HG02884 (cell line): ENCODE results near the gene NBAS.
"Not testable (repeated sequence)": the region's sequence is repeated elsewhere in the genome, so short reads cannot be mapped to it uniquely, and the experiment has no call there.

Source experiments
- ATAC-seq: cut with Tn5 transposase; IDR thresholded peaks from one replicate; pipeline ENCODE4 v1.9.1; 2021; ENCODE audit warnings: mild to moderate bottlenecking, moderate library complexity; ENCODE audit not compliant: unreplicated experiment

Gene NBAS

DNA sequence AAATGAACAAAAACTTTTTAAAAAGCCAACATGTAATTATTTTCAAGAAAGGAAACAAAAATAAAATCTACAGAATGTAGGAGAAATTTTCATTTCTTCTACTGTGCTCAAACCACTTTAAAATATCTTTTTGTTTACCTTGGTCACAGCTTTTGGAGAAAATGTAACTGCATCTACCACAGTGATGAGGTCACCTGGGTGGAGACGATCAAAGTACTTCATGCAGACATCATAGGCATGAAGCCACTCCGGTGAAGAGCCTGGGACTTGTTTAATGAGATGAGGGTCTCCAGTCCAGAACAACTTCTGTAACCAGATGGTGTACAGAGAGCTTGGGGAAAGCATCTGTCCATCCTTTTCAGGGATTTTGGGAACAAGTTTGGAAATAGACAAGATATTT is 285.8 kb downstream of the NBAS start:
- ATAC-seq = no peak

DNA sequence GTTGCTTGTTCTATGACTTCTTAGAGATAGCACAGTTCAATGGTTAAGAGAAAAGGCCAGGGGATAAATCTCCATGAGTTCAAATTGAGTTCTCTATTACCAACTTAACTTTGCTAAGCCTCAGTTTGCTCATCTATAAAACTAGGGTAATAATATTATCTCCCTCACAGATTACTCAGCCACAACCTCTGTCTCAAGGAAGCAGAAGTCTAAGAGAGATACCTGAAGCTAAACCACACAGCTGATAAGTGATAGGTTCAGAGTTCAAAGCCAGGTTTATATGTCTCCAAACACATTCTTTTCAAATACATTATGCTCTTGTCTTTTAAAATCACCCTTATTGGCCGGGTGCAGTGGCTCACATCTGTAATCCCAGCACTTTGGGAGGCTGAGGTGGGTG is 287.7 kb downstream of the NBAS start:
- ATAC-seq = no peak

DNA sequence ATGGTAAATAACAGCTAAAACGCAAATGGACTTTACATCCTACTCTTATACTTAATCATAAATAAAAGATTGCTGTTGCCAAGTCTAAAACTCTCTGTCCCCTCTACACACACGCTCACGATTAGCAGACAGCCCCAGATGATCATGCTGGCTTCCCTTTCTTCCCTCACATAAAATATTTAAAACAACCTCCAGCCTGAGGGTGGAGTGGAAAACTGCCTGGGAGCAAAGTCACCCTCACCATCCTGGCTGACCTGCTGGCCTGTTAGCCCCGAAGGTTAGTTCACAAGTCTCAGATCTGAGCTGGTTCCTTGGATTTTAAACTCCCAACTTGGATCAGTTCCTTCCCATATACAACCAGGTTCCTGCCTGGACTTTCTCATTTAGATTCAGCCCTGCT is 288.2 kb downstream of the NBAS start:
- no peak for ATAC-seq

DNA sequence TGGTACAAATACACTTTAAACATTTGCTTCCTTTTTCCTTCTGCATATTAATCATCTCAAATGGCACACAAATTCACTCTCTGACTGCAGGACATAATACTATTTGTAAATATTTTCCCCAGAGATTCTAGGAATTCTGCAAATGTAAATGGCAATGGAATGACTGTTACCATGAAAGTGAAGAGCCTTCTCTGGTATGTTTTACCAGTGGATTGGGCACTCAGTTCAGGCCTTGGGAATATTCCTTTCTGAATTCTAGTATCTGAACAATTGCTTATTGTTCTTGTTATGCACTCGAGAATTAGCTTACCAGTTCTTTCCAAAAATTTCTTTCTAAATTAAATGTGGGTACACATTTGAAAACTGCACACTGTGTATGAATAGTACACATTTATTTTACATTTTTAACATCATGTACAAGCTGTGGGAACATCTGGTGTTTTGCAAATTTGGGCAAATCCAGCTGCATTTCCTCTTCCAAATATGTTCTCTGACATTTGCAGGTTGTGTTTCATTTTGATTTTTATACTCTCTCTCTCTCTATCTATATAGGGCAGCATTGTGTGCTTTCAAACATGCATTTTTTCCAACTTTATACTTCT is 289.1 kb downstream of the NBAS start:
- ATAC-seq = no peak

DNA sequence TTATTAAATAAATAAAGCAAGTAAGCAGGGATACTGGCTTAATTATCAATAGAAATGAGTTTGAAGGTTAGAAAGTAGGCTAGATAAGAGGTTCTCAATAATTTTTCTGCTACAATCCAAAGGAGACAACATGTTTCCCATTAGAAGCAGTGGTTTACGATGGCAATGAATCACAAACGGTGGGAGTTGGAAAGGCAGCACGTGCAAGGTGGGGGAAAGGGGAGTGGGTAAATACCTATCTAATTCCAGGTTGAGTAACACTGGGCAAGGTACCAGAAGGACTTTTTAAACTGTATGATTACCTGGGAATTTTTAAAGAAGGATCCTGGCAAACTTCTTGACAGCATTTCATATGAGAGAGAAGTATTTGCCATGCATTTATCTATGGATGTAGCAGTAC is 289.9 kb downstream of the NBAS start:
- no peak for ATAC-seq

DNA sequence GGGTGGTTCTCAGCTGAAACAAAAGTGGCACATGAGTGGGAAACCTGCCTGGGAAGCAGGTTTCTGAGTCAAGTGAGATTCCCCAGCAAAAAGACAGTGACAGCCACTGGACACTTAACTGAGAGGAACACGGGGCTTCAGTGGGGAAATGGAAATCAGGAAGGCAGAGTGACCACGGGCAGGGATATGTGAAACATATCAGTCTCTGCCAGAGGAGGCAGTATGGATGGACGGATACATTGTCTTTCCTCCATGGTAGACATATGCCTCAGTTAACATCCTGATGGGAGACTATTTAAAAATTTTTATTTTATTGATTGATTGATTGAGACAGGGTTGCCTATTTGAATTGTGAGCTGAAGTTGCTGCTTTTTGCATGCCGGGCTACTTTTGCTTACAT is 292.1 kb downstream of the NBAS start:
- ATAC-seq = no peak

DNA sequence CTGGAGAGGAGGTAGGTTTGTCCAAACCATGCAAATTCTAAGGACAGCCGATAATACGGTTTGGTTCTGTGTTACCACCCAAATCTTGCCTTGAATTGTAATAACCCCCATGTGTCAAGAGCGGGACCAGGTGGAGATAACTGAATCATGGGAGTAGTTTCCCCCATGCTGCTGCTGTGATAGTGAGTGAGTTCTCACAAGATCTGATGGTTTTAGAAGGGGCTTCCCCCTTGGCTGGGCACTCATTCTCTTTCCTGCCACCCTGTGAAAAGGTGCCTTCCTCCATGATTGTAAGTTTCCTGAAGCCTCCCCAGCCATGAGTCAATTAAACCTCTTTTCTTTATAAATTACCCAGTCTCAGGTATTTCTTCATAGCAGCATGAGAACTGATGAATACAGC is 295.2 kb downstream of the NBAS start:
- ATAC-seq = no peak

DNA sequence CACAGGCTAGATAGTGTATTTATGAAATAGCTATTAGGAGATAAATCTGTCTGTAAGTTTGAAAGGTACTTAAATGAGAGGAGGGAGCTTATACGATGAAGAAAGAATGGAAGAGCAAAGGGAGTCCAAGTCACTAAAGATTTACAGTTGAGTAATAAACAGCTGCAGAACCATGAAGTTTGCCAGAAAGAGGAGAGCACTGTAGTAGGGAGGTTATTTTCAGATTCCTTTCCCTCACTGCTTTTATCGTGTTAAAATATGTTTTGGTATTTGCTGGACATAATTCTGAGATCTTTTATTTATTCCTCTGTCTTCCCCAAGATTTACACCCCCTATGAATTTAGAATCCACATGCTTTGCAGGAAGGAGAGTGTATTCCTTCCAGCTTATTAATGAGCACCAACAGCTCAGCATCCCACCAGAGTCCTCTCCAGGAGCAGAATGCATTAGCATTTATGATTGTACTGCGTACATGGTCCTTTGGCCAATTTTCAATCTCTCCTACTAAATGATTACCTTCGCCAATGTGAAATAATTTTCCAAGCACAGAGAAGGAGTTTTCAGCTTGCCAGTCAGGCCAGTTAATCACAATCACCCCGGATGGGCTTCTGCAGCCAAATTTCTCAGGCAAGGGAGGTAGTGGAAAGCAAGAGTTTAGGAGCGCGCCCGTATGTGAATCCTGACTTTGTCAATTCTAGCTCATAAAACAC is 297.0 kb downstream of the NBAS start:
- ATAC-seq = no peak

DNA sequence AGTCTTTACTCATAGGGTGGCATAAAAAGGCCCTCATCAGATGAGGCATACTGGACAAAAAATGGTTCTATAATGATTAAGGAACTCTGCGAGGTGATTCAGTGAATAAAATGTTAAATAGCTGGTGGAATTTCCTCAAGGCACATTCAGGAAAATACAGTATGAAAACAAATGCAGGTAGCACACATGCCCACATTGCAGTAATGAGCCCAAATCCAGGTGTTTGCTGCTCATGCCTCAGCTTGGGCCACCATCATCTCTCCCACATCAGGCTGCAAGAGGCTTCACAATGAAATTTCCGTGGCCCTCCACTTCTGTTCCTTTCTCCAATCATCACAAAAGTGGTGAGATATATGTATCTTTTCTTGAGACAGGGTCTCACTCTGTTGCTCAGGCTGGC is 298.3 kb downstream of the NBAS start:
- ATAC-seq = no peak

DNA sequence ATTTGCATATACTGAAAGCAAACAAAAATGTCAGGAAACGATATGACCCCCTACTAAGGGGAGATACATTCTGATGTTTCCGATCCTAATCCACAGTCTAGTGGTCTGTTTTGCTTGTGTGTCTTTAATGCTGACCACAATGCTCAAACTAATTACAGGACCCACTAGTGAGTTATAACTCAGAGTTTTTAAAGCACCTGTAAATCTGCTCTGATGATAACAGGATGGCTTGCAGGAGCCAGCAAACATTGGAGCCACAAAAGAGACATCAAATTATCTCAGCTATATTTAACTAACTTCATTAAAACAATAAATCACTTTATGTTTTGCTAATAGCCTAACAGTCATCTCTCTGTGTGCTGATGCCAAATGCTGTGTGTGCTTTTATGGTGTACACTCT is 300.3 kb downstream of the NBAS start:
- ATAC-seq = no peak

DNA sequence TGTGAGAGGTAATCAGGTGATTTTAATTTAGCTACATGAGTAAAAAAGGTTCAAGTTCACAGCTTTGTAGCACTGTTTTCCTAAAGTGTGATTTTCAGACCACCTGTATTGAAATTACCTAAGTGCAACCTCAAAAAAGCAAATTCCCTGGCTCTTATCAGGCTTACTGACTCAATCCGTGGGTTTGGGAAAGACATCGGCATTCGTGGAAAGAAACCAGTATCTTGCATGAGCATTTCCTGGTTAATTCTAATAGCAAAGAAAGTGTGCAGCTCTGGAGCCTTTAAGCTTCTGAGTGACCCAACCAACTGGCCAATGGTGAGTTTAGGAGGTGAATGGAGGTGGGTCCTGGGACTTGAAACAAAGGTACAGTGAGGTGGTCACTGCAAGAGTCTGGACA is 300.9 kb downstream of the NBAS start:
- no peak for ATAC-seq

DNA sequence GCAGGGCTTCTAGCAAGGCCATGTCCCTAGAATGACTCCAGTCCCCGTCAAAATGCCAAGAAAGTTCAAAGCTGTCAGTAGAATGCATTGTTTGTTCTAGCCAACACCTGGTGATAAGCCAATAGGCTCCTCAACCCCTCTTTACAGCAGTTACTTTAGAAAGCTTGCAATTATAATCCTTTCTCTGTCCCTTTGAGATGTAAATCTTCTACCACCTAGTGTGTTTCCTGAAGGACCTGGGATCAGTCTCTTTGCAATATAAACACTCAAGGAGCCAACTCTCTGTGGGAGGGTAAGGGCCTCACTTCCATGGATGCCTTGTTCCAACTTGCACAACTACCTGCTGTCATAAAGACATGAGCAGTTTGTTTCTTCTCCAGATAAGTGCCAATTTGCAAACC is 301.8 kb downstream of the NBAS start:
- ATAC-seq = no peak

DNA sequence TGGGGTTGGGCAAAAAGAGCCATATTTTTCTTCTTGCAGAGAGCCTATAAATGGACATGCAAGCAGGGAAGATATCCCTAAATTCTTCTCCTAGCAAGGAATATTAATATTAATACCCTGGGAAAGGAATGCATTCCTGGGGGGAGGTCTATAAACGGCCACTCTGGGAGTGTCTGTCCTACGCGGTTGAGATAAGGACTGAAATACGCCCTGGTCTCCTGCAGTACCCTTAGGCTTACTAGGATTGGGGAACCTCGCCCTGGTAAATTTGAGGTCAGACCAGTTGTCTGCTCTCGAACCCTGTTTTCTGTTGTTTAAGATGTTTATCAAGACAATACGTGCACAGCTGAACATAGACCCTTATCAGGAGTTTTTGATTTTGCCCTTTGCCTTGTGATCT is 302.7 kb downstream of the NBAS start:
- not testable (repeated sequence) for ATAC-seq

DNA sequence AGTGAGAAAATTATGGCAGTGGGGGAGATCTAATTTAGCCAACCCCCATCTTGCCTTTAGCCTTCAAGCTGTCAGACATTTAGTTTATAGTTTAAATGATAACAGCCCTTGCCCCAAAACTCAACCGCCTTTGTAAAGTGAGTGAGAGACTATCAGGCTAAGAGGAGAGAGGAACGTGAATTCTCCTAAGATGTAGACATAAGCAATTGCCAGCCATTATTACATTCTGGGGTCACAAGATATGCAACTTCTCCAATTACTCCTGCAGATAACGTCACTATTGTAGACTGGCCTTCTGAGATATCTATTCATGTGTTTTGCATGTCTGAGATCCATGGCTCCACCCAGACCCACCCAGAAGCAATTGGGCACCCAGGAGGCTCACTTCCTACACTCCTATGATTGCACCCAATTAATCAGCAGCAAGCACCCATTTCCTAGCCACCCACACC is 307.3 kb downstream of the NBAS start:
- no peak for ATAC-seq

DNA sequence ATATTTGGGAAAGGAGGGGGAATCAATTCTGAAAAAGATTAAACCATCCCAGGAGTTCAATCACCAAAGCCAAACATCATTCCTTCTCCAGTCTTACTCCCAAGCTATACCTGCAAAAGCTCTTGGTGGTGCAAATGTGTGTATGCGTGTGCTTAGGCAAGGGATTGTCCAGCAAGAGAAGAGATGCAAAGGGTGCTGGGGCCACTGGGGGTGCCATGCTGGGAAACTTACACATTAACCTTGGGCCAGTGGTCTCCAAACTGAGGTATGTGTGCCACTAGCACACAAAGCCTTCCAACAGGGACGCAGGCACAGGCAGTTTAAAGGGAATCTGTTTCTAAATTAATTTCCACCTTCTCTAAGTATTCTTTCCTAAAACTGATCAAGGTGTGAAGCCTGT is 307.9 kb downstream of the NBAS start:
- ATAC-seq = no peak

DNA sequence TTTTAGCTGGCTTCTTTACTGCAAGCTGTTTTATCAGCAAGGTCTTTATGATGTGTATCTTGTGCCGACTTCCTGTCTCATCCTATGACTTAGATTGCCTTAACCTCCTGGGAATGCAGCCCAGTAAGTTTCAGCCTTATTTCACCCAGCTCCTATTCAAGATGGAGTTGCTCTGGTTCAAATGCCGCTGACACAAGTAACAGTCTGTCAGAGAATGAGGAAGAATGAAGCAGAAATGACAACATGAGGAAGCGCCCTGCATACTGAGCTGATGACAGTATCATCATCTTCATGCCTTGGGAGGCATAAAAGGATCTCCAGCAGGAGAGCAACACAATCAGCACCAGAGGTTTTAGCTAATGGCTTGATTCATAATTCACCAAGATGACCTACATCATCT is 309.4 kb downstream of the NBAS start:
- no peak for ATAC-seq

DNA sequence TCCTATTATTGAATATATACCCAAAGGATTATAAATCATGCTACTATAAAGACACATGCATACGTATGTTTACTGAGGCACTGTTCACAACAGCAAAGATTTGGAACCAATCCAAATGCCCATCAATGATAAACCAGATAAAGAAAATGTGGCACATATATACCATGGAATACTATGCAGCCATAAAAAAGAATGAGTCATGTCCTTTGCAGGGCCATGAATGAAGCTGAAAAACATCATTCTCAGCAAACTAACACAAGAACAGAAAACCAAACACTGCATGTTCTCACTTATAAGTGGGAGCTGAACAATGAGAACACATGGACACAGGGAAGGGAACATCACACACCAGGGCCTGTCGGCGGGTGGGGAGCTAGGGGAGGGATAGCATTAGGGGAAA is 310.2 kb downstream of the NBAS start:
- ATAC-seq = not testable (repeated sequence)

DNA sequence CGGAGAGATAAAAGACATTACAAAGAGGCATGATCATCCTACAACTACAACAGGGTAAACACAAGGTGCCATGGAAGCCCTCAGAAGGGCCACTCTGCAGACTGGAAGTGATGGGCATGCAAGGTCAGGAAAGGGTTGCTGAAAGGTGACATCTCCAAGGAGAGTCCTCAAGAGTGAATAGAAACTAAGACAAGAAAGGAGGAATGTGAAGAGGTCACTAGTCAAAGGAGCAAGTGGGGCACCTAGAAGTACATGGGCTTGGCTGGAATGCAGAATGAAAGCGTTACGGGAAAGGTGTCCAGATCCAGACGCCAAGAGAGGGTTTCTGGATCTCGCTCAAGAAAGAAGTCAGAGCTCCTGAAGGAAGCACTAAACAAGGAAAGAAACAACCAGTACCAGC is 314.3 kb downstream of the NBAS start:
- no peak for ATAC-seq

DNA sequence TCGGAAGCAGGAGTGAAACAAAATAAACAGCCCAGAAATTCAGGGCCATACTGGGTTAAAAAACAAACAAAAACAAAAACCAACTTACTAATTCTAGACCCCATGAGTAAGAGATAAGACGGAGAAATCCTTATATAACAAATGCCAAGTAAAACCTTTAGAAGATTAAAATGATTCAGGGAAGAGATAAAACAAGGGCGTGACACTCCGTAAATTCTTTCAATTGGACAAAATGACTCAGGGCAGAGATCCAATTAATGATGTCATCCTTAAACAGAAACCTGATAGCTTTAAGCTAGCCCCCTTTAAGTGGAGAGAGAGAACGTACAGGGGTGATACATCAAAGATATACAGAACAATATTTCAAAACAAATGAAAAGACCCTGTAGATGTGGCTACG is 317.4 kb downstream of the NBAS start:
- ATAC-seq = no peak

DNA sequence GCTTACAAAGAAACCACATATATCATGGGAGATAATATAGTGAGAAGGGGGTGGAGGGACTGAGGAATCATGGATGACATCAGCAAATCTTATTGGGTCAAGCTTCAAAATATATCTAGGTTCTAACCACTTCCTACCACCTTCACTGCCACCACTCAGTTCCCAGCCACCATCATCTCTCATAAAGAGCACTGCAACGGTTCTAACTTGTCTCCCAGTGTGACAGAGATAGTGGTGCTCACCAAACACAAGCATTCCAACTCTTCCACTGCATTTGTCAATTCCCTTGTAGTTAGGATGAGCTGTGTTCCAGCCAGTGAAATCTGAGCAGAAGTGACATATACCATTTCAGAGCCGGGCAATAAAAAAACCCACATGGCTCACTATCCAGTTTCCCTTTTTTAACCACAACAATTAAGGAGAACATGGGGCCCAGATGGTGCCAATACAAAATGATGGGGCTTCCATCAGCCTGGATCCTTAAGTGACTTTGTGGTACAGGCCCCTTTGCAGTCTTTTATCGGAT is 318.1 kb downstream of the NBAS start:
- ATAC-seq = no peak

DNA sequence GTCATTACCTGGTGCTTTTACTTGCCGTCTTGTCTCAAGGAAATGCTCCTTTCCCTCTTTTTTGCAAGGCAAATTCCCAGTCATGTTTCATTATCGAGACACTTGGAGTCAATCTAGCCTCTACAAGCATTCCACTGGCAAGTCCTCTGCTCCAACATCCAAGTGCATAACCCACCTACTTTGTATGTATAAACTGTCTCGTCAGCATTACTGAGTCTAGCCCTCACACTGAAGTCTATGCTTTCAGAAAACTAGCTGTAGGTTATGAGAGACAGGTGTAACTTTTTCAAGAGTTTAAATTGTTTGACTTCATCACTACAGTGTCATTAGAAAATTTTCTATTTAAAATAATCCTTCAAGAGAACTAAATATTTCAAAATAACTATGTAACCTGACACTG is 319.2 kb downstream of the NBAS start:
- ATAC-seq = no peak

DNA sequence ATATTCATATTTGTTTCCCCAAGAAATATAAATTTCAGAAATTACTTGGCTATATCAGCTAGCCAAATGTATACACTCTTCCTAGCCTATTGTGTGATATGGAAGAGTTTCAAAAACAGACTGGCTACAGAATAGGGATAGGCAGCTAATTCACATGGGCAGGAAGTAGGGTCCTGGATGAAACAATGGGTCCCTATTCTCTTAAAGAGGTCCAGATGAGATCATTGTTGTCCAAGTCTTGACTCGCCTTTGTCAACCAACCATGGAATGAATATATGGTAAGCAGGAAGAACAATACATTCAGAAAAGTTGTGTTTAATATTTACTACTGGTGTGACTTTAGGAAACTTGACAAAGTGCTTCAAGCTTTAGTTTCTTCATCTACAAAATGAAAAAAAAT is 319.9 kb downstream of the NBAS start:
- no peak for ATAC-seq

DNA sequence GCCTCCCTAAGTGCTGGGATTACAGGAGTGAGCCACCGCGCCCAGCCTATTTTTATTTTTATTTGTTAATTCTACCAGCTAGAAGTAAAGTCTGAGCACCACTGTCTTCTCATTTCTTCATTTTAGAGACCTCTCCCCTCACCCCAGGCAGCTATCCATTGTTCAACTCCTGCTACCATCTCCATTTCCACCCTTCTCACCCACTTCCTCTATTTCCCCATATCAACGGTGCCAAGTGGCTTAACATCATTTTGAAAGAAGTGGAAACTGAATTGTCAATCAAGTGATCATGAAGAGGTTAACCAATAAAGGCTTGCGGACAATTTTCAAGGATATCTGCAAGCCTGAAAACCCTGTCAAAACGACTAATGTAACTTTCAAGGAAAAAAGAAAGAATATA is 323.1 kb downstream of the NBAS start:
- ATAC-seq = no peak
